Omental fat pad (tissue), 4 donors: ENCODE measurements around the gene P2RY10. TPM values are rescaled to one million over a fixed set of nuclear protein-coding genes. Genes with fewer than 3 reads are reported as not detected.

Experiments
- ATAC-seq: fragments of 150-250 bp; one replicate; pipeline ENCODE4 v1.9.1; 2016; ENCODE audit warnings: mild to moderate bottlenecking, moderate library complexity; ENCODE audit not compliant: low FRiP score
- DNase-seq: peaks from one replicate; pipeline ENCODE4 v3.0.0-alpha.2; 2019; ENCODE audit warnings: low spot score
- CTCF ChIP-seq, 3 donors: fragments of 450-650 bp; IDR thresholded peaks; one replicate each; pipeline ENCODE4 v1.5.1; 2016 to 2017; ENCODE audit warnings: antibody characterized with exemption in 3 of 3, mild to moderate bottlenecking in 3 of 3, moderate library complexity in 2 of 3
- total RNA-seq, 4 donors: library from RNA; depleted of rRNA; stranded (reverse); fragments of >200 nt; gene quantifications; one replicate each; pipeline ENCODE4 v1.1.0, GENCODE V29; 2016

The P2RY10 gene
- total RNA-seq: 1 to 10 TPM in 3 of 4 donors, not detected in 1; 1.5 to 2.9 (median 1.9) TPM

- no peak for TF ChIP-seq CTCF (IDR thresholded peaks at IDR 0.05)
- DNase-seq: no peak
- ATAC-seq: no peak
Measured at GRCh38 chrX:78945186-78945912, at the start of gene P2RY10. Gene P2RY10, plus strand, starts transcription at chrX:78945391. Its CDS starts 15,130 bp downstream, at chrX:78960521.

- no peak for ATAC-seq
- no peak for TF ChIP-seq CTCF (IDR thresholded peaks at IDR 0.05)
- no peak for DNase-seq
Measured at GRCh38 chrX:78922754-78923153, 22.4 kb upstream of the P2RY10 start.

GRCh38 chrX:78923198-78924015 is 21.8 kb upstream of the P2RY10 start:
- TF ChIP-seq CTCF (IDR thresholded peaks at IDR 0.05): no peak
- DNase-seq (no peak), ATAC-seq (no peak)

- no peak for DNase-seq
- TF ChIP-seq CTCF (IDR thresholded peaks at IDR 0.05): no peak
- ATAC-seq: no peak
Measured at GRCh38 chrX:78931814-78932213, 13.4 kb upstream of the P2RY10 start.

GRCh38 chrX:78934866-78935265 is 10.3 kb upstream of the P2RY10 start:
- no peak for TF ChIP-seq CTCF (IDR thresholded peaks at IDR 0.05)
- no peak for DNase-seq

GRCh38 chrX:78944351-78944750 is 840 bp upstream of the P2RY10 start:
- TF ChIP-seq CTCF (IDR thresholded peaks at IDR 0.05): no peak
- DNase-seq: no peak
- no peak for ATAC-seq

More at GRCh38 chrX:78934866-78935265, 10.3 kb upstream of the P2RY10 start:
- ATAC-seq: no peak
